HG03565 (cell line): ENCODE results near the gene ADGRG3.
"Not testable (repeated sequence)": the region's sequence is repeated elsewhere in the genome, so short reads cannot be mapped to it uniquely, and the experiment has no call there.

Source experiments
- ATAC-seq: cut with Tn5 transposase; IDR thresholded peaks from one replicate; pipeline ENCODE4 v1.9.1; 2021; ENCODE audit warnings: mild to moderate bottlenecking, moderate library complexity; ENCODE audit not compliant: unreplicated experiment

ADGRG3 gene

DNA sequence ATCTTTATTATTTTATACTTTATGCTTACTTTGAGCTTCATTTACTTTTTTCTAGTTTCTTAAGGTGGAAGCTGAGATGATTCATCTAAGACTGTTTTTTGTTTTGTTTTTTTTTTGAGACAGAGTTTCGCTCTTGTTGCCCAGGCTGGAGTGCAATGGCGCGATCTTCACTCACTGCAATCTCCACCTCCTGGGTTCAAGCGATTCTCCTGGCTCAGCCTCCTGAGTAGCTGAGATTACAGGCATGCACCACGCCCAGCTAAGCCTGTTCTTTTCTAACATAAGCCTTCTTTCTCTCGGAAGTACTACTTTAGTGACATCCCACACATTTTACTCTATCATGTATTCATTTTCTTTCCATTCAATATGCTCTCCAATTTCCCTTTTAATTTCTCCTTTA is 44.5 kb downstream of the ADGRG3 start:
- ATAC-seq, result not testable (repeated sequence)

DNA sequence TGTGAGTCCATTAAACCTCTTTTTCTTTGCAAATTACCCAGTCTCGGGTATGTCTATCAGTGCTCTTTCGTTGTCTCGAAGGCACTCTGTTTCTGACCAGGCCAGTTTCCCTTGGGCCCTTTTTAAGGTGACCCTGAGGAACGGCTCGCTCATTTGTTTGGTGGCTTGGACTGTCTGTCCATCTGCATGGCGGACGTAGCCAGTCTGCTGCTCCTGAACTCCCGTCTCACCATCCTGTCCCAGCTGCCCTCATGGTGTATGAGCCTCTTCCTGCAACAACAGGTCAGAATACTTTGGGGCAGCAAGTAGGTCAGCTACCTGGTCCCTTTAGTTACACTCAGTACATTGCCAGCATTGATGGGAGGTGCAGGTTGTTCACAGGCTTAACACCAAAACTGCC is 45.5 kb downstream of the ADGRG3 start:
- no peak for ATAC-seq

DNA sequence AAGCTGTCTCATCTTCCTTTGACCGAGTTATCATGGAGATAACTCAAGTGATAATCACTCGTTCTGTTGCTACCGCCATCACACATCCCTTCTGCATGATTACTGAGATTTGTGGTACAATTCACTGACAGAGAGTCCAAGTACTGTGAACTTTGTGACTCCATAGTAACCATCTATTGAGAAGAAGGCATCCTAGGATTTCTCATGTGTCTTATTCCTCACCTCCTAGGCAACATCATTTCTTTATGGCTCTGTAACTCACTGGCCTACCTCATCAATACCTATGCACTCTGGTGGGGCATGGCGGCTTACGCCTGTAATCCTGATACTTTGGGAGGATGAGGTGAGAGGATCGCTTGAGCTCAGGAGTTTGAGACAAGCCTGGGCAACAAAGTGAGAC is 45.9 kb downstream of the ADGRG3 start:
- ATAC-seq, result no peak

DNA sequence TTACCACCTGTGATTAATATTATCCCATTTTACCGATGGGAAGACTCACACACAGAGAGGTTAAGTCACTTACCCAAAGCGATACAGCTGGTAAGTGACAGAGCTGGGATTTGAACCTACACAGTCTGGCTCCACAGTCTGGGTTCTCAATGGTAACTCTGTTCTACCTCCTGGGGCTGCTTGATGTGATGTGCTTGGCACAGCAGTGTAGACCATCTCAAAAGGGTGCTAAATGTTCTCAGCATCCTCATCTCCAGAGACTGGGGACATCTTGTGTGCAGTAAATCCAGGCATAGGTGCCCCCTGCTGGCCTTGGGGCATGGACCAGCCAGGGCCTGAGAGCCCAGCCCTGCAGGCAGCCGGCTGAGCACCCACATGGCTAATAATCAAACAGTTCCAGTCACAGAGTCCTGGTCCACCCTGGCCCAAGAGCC is 52.1 kb downstream of the ADGRG3 start:
- no peak for ATAC-seq

DNA sequence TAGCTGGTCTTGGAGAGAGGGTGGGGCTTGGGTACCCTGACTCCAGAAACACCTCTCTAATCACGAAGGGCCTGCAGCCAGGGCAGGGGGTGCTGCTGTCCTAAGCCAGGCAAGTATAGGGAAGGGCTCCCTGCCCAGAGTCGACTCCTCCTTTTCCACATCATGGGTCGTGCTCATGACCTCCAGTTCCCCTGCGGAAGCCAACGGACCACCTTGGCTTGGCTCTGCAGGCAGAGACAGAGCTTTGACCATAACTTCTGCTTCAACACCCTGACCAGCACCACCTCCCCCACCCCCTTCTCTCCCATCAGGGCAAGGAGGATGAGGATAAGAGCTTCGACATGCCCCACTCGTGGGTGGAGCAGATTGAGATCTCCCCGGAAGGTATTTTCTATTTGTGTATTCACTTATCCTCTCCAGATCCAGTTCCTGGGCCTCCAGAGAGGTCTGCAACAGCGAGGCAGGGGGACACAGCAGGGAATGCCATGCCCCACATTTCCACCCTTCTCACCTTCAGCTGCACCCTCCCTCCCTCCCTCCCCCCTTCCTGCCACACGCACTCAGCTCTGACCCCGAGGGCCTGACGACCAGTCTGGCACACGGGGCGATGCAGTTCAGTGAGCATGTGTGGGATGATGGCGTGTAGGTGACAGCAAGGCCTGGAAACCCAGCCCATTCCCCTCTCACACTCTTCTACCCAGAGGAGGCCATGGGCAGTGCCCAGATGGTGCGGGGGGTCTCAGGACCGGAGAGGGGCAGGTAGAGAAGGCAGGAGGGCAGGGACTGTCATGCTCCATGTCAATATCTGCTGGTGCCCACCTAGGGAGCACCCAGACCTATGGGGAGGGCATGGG is 53.5 kb downstream of the ADGRG3 start:
- ATAC-seq, result no peak

DNA sequence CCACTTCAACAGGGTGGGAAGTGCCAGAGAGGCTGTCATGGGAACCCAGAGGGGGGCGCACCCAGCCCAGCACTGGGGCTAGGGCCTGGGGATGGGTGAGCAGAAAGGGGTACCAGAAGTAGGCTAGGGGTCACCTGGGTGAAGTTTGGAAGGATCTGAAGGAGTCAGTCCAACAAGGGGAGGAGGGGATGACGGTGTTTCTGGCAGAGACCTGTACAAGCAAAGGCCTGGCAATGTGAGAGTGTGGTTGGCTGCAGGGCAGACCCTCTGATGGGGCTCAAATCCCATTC is 54.0 kb downstream of the ADGRG3 start:
- ATAC-seq, result no peak

DNA sequence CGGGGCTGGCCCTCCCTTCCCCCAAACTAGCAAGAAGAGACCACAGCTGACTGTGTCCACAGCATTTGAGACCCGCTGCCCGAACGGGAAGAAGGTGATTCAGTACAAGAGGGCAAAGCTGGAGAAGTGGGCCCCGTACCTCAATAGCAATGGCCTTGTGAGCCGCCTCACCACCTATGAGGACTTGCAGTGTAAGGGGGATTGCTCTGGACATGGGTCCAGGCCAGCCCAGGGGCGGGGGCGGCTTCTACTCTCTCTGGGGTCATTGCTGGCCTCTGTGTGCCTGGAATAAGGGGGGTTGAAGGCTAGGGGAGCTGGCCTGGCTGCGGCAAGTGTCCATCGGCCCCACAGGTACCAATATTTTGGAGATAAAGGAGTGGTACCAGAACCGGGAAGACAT is 54.5 kb downstream of the ADGRG3 start:
- ATAC-seq, result no peak

DNA sequence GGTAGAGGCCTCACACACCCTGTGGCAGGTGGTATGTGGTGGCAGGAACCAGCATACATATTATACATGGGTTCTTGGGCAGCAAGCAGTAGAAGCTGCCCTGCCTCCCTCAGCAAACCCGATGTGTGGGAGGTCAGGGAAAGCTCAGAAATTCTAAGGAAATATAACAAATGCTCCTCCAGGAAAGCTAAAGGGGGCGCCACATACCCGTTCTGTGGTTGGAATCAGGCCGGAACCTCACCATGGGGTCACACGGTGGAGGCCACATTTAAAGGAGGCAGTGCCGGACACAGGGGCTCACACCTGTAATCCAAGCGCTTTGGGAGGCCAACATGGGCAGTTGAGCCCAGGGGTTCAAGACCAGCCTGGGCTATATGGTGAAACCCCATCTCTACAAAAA is 55.1 kb downstream of the ADGRG3 start:
- ATAC-seq, result no peak

DNA sequence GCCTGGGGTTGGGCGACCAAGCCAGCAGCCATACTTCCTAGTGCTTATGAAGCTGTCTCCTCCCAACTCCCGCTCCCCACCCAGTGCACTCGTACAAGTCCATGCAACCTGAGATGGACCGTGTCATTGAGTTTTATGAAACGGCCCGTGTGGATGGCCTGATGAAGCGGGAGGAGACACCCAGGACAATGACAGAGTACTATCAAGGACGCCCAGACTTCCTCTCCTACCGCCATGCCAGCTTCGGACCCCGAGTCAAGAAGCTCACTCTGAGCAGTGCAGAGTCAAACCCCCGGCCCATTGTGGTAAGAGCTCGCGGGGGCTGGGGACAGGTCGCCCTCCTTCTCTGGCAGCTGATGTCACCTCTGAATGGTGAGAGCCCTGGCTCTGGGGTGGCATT is 56.4 kb downstream of the ADGRG3 start:
- ATAC-seq, result no peak

DNA sequence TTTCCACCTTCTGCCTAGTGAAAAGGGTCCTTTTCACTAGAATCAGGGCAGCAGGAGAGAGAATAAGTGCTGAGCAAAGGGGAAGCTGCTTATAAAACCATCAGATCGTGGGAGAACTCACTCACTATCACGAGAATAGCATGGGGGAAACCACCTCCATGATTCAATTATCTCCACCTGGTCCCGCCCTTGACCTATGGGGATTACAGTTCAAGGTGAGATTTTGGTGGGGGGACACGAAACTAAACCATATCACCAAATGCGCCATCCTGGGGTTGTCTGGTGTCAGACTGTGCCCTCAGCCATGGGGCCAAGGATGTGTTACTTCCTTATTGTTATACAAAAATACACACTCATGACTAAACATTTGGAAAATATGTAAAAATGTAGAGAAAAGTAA is 57.0 kb downstream of the ADGRG3 start:
- no peak for ATAC-seq

DNA sequence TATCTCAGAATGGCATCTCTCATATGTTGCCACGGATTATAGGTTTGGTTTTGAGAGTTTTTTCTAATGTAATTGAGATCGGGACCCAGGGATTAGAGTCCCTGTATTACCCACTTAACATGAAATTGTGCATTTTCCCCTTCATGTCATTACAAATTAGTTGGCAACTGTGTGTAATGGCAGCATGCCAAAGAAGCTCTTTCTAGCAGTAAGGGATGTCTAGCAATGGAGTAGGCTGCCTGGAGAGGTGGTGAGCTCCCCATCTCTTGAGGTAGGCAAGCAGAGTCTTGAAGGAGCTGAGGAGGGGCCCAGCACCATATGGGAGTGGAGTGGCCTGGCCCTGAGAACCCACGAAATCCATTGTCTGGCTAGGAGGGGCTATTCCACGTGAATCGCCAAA is 57.4 kb downstream of the ADGRG3 start:
- no peak for ATAC-seq

DNA sequence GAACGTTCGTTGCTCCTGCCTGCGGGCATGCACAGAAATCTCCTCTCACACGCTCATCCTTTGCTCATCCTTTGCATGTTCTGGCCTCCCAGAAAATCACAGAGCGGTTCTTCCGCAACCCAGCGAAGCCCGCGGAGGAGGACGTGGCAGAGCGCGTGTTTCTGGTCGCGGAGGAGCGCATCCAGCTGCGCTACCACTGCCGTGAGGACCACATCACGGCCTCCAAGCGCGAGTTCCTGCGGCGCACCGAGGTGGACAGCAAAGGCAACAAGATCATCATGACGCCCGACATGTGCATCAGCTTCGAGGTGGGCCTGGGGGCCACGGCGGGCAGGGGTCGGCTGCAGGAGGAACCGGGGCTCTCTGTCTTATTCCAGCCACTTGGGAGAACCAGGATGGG is 57.9 kb downstream of the ADGRG3 start:
- no peak for ATAC-seq

DNA sequence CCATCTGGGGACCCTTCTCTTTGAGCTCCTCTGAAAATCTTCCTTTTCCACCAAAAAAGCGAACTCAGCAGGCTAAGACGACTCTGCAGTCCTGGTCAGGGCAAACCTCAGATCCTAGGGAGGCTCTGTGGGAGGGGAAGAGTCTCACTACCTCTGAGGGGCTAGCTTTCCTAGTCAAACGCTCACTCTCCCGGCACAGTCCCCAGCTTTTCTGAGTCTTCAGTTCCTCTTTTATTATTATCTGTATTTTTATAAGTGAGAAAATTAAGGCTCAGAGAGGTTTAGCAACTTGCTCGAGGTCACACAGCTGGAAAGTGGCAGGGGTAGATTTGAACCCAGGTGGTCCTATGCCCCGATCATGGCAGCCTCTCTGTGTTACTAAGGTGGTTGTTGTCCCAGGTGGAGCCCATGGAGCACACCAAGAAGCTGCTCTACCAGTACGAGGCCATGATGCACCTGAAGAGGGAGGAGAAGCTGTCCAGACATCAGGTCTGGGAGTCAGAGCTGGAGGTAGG is 58.4 kb downstream of the ADGRG3 start:
- ATAC-seq, result no peak

DNA sequence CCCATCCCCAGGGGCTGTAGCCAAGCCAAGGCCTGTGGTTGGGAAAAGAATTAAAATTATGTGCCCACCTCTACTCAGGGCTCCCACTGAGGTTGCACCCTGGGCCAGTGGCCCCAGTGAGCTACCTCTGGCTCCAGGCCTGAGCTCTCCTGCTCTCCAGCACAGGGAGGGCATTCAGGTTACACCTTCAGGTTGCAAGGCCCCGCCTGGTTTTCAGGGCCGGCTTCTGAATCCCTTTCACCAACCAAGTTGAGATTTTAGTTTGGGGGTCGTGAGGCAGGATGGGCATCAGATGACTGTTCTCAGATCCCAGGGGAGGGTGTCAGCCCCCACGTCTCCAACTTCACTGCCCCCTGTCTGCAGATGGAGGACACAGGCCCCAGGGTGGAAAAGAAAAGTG is 59.5 kb downstream of the ADGRG3 start:
- no peak for ATAC-seq

DNA sequence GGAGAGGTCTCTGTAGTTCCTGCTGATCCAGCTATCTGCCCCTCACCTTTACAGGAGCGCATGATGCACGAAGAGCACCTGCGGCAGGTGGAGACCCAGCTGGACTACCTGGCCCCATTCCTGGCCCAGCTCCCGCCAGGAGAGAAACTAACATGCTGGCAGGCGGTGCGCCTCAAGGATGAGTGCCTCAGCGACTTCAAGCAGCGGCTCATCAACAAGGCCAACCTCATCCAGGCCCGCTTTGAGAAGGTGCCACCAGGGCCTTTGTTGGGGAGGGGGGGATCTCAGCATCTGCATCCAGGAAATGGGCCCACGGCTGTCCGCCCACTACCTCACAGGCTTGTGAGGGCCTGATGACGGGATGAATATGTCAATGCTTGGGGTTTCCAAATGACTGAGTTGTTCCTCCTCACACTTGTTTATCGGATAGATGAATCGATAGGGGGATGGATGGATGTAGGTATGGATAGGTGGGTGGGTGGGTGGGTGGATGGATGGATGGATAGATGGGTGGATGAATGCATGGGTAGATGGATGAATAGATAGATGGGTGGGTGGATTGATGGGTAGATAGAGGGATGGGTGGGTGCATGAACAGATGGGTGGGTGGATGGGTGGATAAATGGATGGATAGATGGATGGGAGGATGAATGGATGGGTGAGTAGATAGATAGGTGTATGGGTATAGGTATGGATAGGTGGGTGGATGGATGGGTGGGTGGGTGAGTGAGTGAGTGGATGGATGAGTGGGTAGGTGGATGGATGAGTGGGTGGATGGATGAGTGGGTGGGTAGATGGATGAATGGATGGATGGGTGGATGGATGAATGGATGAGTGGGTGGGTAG is 60.5 kb downstream of the ADGRG3 start:
- no peak for ATAC-seq

DNA sequence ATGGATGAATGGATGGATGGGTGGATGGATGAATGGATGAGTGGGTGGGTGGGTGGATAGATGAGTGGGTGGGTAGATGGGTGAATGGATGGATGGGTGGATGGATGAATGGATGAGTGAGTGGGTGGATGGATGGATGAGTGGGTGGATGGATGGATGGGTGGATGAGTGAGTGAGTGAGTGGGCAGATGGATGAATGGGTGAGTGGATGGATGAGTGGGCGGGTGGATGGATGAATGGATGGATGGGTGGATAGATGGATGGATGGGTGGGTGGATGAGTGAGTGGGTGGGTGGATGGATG is 61.0 kb downstream of the ADGRG3 start:
- ATAC-seq, result no peak

DNA sequence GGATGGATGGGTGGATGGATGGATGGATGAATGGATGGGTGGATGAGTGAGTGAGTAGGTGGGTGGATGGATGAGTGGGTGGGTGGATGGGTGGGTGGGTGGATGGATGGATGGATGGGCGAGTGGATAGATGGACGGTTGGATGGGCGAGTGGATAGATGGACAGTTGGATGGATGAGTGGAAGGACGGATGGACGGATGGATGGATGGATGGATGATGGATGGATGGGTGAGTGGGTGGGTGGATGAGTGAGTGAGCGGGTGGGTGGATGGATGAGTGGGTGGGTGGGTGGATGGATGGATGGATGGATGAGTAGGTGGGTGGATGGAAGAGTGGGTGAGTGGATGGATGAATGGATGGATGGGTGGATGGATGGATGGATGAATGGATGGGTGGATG is 61.7 kb downstream of the ADGRG3 start:
- ATAC-seq, result not testable (repeated sequence)

DNA sequence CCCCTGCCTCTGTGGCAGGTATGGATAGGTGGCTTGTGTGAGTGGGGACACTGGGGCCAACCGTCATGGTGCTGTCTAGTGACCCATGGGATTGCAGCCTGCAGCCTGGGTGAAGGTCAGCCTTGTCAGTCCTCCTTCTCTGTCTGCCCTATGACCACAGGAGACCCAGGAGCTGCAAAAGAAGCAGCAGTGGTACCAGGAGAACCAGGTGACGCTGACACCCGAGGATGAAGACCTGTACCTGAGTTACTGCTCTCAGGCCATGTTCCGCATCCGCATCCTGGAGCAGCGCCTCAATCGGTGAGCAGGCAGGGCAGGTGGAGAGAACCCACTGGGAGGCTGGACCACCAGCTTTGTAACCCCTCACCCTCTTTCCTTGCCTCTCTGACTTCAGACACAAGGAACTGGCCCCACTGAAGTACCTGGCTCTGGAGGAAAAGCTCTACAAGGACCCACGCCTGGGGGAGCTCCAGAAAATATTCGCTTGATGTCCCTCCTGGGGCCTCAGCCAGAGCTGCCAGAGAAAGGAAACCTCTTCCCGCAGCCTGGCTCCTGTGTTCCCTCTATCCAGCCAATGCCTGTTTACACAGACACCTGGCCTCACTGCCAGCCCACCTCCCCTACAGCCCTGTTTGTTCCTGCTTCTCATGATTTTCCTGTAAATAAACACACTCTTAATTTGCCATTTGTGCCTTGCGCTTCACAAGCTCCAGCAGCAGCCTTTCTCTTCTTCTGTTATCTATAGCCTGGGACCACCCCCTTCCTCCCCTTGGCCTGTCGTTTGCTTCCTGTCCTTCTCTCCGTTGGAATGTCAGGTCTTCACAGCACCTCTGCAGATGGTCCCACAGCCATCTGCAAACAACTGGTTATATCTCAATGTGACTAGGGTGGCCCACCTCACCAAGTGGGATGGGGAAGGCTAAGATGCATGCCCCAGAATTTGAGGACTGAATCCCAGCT is 62.9 kb downstream of the ADGRG3 start:
- ATAC-seq, result no peak

DNA sequence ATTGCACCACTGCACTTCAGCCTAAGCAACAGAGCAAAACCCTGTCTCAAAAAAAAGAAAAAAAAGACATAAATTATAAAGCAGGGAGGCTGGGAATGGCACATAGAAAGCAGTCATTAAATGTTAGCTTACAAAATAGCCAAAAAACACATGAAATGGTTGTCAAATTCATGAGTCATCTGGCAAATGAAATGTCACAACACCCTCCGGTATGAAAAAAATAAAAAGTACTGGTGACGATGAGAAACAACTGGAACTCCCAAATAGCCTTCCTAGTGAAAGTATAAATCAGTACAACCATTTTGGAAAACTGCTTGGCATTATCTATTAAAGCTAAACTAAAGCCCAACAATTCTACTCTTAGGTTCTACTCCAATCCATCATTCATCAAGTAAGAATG is 63.9 kb downstream of the ADGRG3 start:
- ATAC-seq, result no peak

DNA sequence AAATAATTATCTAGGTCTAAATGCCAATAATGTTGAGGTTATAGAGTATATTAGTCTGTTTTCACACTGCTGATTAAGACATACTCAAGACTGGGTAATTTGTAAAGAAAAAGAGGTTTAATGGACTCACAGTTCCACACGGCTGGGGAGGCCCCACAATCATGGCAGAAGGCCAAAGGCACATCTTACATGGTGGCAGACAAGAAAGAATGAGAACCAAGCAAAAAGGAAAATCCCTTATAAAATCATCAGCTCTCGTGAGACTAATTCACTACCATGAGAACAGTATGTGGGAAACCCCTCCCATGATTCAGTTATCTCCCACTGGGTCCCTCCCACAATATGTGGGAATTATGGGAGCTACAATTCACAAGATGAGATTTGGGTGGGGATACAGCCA is 64.6 kb downstream of the ADGRG3 start:
- no peak for ATAC-seq

DNA sequence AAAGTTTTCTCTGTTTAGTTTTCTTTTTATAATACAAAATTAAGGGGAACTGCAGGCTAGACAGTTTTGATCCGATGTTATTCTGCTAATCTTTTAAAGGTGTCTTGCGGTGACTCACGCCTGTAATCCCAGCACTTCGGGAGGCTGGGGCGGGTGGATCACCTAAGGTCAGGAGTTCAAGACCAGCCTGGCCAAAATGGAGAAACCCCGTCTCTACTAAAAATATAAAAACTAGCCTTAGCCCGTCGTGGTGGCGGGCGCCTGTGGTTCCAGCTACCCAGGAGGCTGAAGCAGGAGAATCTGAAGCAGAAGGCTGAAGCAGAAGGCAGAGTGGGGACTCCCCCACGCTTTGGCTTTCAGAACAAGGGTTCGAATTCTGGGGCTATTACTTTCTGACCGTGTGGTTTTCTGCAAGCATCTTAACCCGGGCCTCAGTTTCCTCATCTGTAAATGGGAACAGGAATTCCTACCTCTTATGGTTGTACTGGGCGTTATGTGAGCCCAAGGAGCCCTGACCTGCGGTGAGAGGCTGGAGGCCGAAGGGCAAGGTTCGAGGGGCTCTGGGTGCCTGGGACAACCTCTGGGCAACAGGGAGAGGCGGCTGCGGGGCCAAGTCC is 66.3 kb downstream of the ADGRG3 start:
- ATAC-seq, result no peak
